Fibroblast of lung (primary cell): ENCODE measurements around the gene PRODH. TPM values are rescaled to one million over a fixed set of nuclear protein-coding genes. Genes with fewer than 3 reads are reported as not detected.
"Not testable (repeated sequence)": the region's sequence is repeated elsewhere in the genome, so short reads cannot be mapped to it uniquely, and the experiment has no call there.

ENCODE experiments used
- DNase-seq, 2 donors: peaks; one replicate each; pipeline versions ENCODE4 v3.0.0 to v3.0.0-alpha.2; 2010; ENCODE audit warnings: low read depth in 2 of 2
- H2AFZ ChIP-seq: 2 replicates; pipeline ENCODE4 v1.5.1; 2012; ENCODE audit warnings: low read length, control low read depth, inconsistent platforms
- H3K27ac ChIP-seq: 2 replicates; pipeline ENCODE4 v1.5.1; 2011; ENCODE audit warnings: low read length, control low read depth; ENCODE audit not compliant: insufficient read depth
- H3K27me3 ChIP-seq: 2 replicates; pipeline ENCODE4 v1.5.1; 2011; ENCODE audit warnings: mild to moderate bottlenecking, low read length; ENCODE audit not compliant: control insufficient read depth, insufficient read depth
- H3K36me3 ChIP-seq: 2 replicates; pipeline ENCODE4 v1.5.1; 2011; ENCODE audit warnings: low read length; ENCODE audit not compliant: control insufficient read depth, insufficient read depth
- H3K4me1 ChIP-seq: 2 replicates; pipeline ENCODE4 v1.5.1; 2011; ENCODE audit warnings: low read length; ENCODE audit not compliant: control insufficient read depth, insufficient read depth; ENCODE audit errors: extremely low read depth
- H3K4me2 ChIP-seq: 2 replicates; pipeline ENCODE4 v1.5.1; 2011; ENCODE audit warnings: low read length, control low read depth; ENCODE audit not compliant: insufficient read depth; ENCODE audit errors: extremely low read depth
- H3K4me3 ChIP-seq, 4 experiments: fragments of 200-600 bp in 1 of 4; sonication (generic) in 1 of 4; replicated peaks in 1 of 4; 2 replicates each; pipeline ENCODE4 v1.5.1; 2011 to 2016; ENCODE audit warnings: low read length in 4 of 4, low read depth in 3 of 4, mild to moderate bottlenecking in 3 of 4, control low read depth in 2 of 4, inconsistent platforms in 1 of 4, mixed read lengths in 1 of 4; ENCODE audit not compliant: insufficient read depth in 1 of 4; ENCODE audit errors: control extremely low read depth in 1 of 4
- H3K79me2 ChIP-seq: 2 replicates; pipeline ENCODE4 v1.5.1; 2012; ENCODE audit warnings: mild to moderate bottlenecking, low read length, inconsistent platforms; ENCODE audit not compliant: control insufficient read depth, insufficient read depth
- H3K9ac ChIP-seq: 2 replicates; pipeline ENCODE4 v1.5.1; 2011; ENCODE audit warnings: mild to moderate bottlenecking, low read length, control low read depth; ENCODE audit not compliant: insufficient read depth
- H3K9me3 ChIP-seq: 2 replicates; pipeline ENCODE4 v1.5.1; 2012; ENCODE audit warnings: low read depth, low read length; ENCODE audit not compliant: control insufficient read depth, insufficient read depth
- H4K20me1 ChIP-seq: 2 replicates; pipeline ENCODE4 v1.5.1; 2011; ENCODE audit warnings: low read length; ENCODE audit not compliant: control insufficient read depth, insufficient read depth; ENCODE audit errors: extremely low read depth
- CTCF ChIP-seq, 2 donors: IDR thresholded peaks in 1 of 2; conservative IDR thresholded peaks in 1 of 2; 1 replicate in 1 of 2; 2 replicates in 1 of 2; pipeline ENCODE4 v1.5.1; 2011 to 2012; ENCODE audit warnings: low read length in 2 of 2, control low read depth in 1 of 2, inconsistent platforms in 1 of 2, low read depth in 1 of 2, mild to moderate bottlenecking in 1 of 2
- EZH2 ChIP-seq: IDR thresholded peaks from 2 replicates; pipeline ENCODE4 v1.5.1; 2012; ENCODE audit warnings: low read length, control low read depth, mild to moderate bottlenecking; ENCODE audit errors: missing control alignments
- polyA plus RNA-seq, 2 donors: library from polyadenylated mRNA; depleted of rRNA in 1 of 2; stranded (reverse) in 1 of 2; unstranded in 1 of 2; fragments of >200 nt; gene quantifications; 2 replicates each; pipeline ENCODE4 v1.2.1, GENCODE V29; 2011 to 2012; ENCODE audit warnings: missing spikeins in 1 of 2
- total RNA-seq: library from RNA; depleted of rRNA; stranded (reverse); fragments of >200 nt; gene quantifications from 2 replicates; pipeline ENCODE4 v1.2.1, GENCODE V29; 2014

The PRODH gene
- total and polyA plus RNA-seq, 2 donors (not counting 1 experiment from before 2014, with no cell fraction given): 0.06 TPM; not detected in 1

DNA sequence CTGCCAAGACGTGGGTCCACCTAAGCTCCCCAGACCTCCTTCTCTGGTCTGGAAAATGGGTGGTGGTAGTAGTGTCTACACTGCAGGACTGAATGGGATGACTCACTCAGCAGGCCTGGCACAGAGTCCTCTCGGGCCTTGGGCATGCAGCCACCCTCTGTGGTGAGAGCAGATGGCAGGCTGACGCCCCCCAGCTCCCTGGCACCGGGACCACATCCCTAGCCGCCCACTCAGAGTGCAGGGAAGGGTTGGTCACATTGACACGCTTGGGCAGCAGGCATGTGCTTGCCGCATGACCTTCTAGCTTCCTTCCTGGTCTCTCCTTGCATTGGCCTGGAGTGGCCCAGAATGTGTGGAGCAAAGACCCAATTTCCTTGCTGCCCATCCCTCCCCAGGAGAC is 30.7 kb upstream of the PRODH start:
- Histone ChIP-seq H3K36me3 (no peaks in the 10 kb centered on the region), H4K20me1 (no peaks in the 10 kb centered on the region), H3K27ac (no peak overlapping the region), H3K4me2 (no peak overlapping the region), H3K79me2 (no peaks in the 10 kb centered on the region), H3K4me3 (no peak overlapping the region), H3K4me1 (no peaks in the 10 kb centered on the region), H2AFZ (no peak overlapping the region), H3K9me3 (no peaks in the 10 kb centered on the region), H3K9ac (no peak overlapping the region), H3K27me3 (no peaks in the 10 kb centered on the region)
- TF ChIP-seq CTCF (conservative IDR thresholded peaks at IDR 0.05 in 1 of 2, IDR thresholded peaks at IDR 0.05 in 1 of 2; ENCODE audit: low read depth in 1 of 2, low read length in 2 of 2): no peak
- no peak for TF ChIP-seq EZH2
- peak in 1 of 2 donors; percentile 0 for DNase-seq

DNA sequence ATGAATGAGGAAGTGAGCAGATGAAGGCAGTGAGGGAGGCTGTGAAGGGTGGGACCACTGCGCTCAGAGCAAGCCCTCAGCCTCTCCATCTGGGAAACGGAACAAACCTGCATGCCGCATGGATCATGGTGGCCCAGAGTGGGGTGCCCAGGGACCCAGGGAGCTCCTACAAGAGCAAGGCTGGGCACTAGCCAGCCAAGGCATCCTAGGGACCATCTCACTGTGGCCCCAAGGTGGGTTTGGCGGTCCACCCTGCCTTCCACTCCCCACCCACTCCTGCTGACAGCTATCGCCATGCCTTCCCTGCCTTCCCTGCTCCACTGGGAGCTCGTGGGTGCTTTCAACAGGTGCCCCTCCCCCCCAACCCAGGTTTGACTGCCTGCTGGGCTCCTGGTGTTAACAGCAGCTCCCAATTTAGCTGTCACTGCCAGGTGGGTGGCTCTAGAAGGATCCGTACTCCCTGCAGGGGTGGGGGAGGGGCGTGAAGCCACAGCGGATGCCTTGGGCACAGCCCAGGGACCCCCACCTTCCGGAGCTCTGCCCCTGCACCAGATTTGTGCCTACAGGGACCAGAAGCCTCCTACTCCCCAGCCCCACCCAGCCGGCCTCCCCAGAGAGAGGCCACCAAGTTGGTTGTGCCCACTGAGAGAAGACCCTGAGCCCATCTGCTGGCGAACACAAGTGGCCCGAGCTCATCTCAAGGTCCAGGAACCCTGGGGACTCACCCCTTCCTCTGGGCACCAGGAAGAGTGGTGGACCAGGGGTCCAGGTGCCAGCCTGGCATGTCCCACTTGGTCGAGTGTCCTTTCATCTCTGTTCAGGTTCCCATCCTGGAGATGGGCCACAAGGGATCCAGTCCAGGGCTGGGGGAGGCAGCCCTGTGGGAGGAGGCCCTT is 29.7 kb upstream of the PRODH start:
- TF ChIP-seq EZH2 (no peak), CTCF (conservative IDR thresholded peaks at IDR 0.05 in 1 of 2, IDR thresholded peaks at IDR 0.05 in 1 of 2; ENCODE audit: low read depth in 1 of 2, low read length in 2 of 2) (no peak)
- Histone ChIP-seq H3K27me3 (no peaks in the 10 kb centered on the region), H3K27ac (no peak overlapping the region), H3K36me3 (no peaks in the 10 kb centered on the region), H3K4me2 (no peak overlapping the region), H3K9me3 (no peaks in the 10 kb centered on the region), H3K4me3 (no peak overlapping the region), H4K20me1 (no peaks in the 10 kb centered on the region), H3K4me1 (no peaks in the 10 kb centered on the region), H2AFZ (no peak overlapping the region), H3K9ac (no peak overlapping the region), H3K79me2 (no peaks in the 10 kb centered on the region)
- no peak for DNase-seq

DNA sequence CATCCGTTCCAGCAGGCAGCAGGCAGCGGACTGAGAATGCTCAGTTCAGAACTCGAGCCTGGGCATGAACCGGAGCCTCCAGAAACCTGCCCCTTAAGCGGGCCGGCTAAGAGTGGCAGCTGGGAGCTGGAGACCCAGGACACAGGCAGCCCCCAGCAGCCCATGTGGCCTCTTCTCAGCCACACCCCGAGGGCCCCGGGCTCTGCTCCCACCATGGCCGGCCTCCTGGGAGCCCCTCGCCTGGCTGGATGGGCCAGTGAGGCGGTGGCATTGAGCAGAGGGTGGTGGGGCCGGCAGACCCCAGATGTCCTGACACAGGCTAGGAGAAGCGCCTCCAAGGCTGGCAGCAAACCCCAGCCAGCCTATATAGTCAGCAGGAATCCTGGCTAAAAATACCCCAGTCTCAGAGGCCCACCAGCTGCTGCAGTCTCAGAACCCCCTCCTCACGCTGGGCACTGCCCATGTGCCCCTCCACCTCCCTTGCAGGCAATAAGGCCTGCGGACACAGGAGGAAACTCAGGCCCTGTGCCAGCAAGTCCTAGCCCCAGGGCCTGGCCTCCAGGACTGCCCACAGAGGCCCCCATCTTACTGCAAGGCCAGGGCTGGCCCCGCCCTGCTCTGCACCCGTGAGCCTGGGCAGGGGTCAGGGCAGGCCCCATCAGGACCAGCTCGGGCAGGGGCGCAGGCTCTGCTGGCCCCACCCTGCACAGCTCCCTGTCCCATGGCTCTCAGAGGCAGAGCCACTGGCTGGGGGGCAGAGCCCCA is 28.6 kb upstream of the PRODH start:
- not testable (repeated sequence) for H3K27ac ChIP-seq, H3K9ac ChIP-seq, H3K79me2 ChIP-seq, H3K4me3 ChIP-seq, DNase-seq, H4K20me1 ChIP-seq, H3K36me3 ChIP-seq, H2AFZ ChIP-seq, H3K9me3 ChIP-seq, H3K4me2 ChIP-seq, H3K4me1 ChIP-seq, H3K27me3 ChIP-seq

DNA sequence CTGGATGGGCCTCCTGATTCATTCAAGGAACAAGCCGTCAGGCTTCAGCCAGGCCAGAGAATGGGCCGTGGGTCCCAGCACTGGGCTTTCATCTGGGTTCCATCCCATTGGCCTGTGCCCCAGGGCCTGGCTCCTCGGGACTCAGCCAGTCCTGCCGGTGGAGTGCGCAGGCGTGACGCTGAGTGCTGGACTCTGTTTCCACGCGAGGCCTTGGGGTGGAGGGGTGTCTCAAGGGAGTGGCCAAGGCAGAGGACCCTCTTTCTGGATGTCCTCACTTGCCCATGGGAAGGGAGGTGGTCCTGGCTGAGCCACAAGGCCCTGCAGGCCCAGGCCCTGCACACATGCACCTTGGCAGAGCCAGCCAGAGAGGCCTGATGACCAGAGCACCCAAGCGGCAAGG is 28.0 kb upstream of the PRODH start:
- not testable (repeated sequence) for H3K9me3 ChIP-seq, H2AFZ ChIP-seq, H4K20me1 ChIP-seq, H3K36me3 ChIP-seq, DNase-seq, H3K27me3 ChIP-seq, H3K9ac ChIP-seq, H3K4me2 ChIP-seq, H3K27ac ChIP-seq, H3K4me1 ChIP-seq, H3K4me3 ChIP-seq, H3K79me2 ChIP-seq
